ENCODE data around the gene INHBA. TPM values are rescaled to one million over a fixed set of nuclear protein-coding genes. Genes with fewer than 3 reads are reported as not detected.

The INHBA gene
- total and polyA plus RNA-seq, 2 experiments from 2014 or later: 0.94 to 1.3 TPM

DNA sequence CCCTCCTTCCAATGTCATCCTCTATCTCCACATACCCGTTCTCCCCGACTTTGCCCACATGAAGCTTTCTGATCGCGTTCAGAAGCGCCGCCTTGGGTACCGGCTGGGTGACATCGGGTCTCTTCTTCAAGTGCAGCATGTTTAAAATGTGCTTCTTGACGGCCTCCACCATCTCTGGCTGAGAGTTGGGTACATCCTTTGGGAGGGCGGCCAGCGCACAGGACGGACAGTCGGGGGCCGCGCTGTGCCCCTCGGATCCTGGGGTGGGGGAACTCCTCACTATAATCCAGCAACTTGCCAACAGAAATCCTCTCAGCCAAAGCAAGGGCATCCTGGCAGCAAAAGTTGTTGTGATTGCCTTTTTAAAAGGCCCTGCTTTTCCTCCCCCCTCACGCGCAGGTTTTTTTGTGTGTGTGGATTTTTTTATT, 2.8 kb downstream of the INHBA start:
- no peaks in the 10 kb centered on the region; the same call in 1 of the 2 replicates for H3F3A ChIP-seq (replicated peaks; ENCODE audit: low read depth)
- peak overlapping the region; percentile 38; the same call in 1 of the 2 replicates for H2AFZ ChIP-seq
- H3K79me2 ChIP-seq (replicated peaks; ENCODE audit: insufficient read depth): 0 out of 2 replicates have a peak, but pooled peaks cover 10% of the 10 kb centered on the region
- H3K9me2 ChIP-seq (ENCODE audit: insufficient read depth): no peaks in the 10 kb centered on the region
- H3K4me1 Mint-ChIP-seq: peaks cover 76% of the 10 kb centered on the region
- DNase-seq (ENCODE audit: low spot score) (peak; percentile 18), ATAC-seq (no peak)
- H3K36me3 Mint-ChIP-seq (ENCODE audit: low read depth): no peaks in the 10 kb centered on the region
- H3K27ac Mint-ChIP-seq: no peak overlapping the region
- peak overlapping the region; percentile 78 for H3K4me3 Mint-ChIP-seq
- H3K4me2 ChIP-seq: peak overlapping the region; percentile 91
- H3K36me3 ChIP-seq (ENCODE audit: insufficient read depth): no peaks in the 10 kb centered on the region
- TF ChIP-seq, protein P1, sequence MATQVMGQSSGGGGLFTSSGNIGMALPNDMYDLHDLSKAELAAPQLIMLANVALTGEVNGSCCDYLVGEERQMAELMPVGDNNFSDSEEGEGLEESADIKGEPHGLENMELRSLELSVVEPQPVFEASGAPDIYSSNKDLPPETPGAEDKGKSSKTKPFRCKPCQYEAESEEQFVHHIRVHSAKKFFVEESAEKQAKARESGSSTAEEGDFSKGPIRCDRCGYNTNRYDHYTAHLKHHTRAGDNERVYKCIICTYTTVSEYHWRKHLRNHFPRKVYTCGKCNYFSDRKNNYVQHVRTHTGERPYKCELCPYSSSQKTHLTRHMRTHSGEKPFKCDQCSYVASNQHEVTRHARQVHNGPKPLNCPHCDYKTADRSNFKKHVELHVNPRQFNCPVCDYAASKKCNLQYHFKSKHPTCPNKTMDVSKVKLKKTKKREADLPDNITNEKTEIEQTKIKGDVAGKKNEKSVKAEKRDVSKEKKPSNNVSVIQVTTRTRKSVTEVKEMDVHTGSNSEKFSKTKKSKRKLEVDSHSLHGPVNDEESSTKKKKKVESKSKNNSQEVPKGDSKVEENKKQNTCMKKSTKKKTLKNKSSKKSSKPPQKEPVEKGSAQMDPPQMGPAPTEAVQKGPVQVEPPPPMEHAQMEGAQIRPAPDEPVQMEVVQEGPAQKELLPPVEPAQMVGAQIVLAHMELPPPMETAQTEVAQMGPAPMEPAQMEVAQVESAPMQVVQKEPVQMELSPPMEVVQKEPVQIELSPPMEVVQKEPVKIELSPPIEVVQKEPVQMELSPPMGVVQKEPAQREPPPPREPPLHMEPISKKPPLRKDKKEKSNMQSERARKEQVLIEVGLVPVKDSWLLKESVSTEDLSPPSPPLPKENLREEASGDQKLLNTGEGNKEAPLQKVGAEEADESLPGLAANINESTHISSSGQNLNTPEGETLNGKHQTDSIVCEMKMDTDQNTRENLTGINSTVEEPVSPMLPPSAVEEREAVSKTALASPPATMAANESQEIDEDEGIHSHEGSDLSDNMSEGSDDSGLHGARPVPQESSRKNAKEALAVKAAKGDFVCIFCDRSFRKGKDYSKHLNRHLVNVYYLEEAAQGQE (IDR thresholded peaks at IDR 0.05; ENCODE audit: unreplicated experiment): no peak
- TF ChIP-seq ZNF331 (CRISPR knock-in tag; IDR thresholded peaks at IDR 0.05; ENCODE audit: low read depth) (no peak), JUNB (IDR thresholded peaks at IDR 0.05; ENCODE audit: unreplicated experiment) (no peak), EZH2 (IDR thresholded peaks at IDR 0.05; ENCODE audit: low read depth, unreplicated experiment) (no peak), NANOG (IDR thresholded peaks at IDR 0.05; ENCODE audit: borderline replicate concordance) (no peak)
- TF ChIP-seq, protein P2, sequence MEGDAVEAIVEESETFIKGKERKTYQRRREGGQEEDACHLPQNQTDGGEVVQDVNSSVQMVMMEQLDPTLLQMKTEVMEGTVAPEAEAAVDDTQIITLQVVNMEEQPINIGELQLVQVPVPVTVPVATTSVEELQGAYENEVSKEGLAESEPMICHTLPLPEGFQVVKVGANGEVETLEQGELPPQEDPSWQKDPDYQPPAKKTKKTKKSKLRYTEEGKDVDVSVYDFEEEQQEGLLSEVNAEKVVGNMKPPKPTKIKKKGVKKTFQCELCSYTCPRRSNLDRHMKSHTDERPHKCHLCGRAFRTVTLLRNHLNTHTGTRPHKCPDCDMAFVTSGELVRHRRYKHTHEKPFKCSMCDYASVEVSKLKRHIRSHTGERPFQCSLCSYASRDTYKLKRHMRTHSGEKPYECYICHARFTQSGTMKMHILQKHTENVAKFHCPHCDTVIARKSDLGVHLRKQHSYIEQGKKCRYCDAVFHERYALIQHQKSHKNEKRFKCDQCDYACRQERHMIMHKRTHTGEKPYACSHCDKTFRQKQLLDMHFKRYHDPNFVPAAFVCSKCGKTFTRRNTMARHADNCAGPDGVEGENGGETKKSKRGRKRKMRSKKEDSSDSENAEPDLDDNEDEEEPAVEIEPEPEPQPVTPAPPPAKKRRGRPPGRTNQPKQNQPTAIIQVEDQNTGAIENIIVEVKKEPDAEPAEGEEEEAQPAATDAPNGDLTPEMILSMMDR (conservative IDR thresholded peaks at IDR 0.05; ENCODE audit: low read depth in 2 of 2): no peak
- TF ChIP-seq, protein P3, sequence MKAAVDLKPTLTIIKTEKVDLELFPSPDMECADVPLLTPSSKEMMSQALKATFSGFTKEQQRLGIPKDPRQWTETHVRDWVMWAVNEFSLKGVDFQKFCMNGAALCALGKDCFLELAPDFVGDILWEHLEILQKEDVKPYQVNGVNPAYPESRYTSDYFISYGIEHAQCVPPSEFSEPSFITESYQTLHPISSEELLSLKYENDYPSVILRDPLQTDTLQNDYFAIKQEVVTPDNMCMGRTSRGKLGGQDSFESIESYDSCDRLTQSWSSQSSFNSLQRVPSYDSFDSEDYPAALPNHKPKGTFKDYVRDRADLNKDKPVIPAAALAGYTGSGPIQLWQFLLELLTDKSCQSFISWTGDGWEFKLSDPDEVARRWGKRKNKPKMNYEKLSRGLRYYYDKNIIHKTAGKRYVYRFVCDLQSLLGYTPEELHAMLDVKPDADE (IDR thresholded peaks at IDR 0.05): no peak
- no peaks in the 10 kb centered on the region for H3K9me3 Mint-ChIP-seq
- no peaks in the 10 kb centered on the region for H4K20me1 ChIP-seq (replicated peaks; ENCODE audit: insufficient read depth)
- H3K4me3 ChIP-seq: peak overlapping the region; percentile 69
- H3K27ac ChIP-seq (ENCODE audit: low read depth): no peak overlapping the region
- peaks cover 15% of the 10 kb centered on the region for H3K27me3 Mint-ChIP-seq (ENCODE audit: insufficient read depth, low read depth, poor library complexity)
- peaks cover 75% of the 10 kb centered on the region for H3K4me1 ChIP-seq (ENCODE audit: insufficient read depth)
- peaks cover 11% of the 10 kb centered on the region; the same call in 1 of the 2 replicates for H3K27me3 ChIP-seq (ENCODE audit: insufficient read depth)

DNA sequence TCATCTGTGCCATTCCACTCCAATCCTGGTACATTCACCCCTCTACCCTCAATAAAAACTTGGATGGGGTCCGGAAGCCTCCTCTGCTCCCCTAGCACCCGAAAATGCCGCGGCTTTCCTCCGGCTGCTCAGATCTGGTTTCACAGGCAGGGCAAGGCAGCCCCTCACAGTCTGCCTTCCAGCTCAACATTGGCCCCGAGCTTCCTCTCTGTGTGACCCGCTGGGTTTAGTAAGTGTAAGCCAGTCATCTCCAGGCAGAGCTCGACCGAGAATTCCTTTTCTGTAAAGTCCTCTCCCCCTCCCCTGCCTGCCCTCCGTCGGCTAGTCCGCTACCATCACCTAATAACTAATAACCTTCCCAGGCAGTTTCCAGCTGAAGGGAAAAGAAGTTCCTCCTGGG, 3.4 kb downstream of the INHBA start:
- no peaks in the 10 kb centered on the region; the same call in 1 of the 2 replicates for H3F3A ChIP-seq (replicated peaks; ENCODE audit: low read depth)
- no peaks in the 10 kb centered on the region for H4K20me1 ChIP-seq (replicated peaks; ENCODE audit: insufficient read depth)
- Mint-ChIP-seq H3K27ac (no peak overlapping the region), H3K4me3 (peak overlapping the region; percentile 78), H3K4me1 (peaks cover 76% of the 10 kb centered on the region), H3K9me3 (no peaks in the 10 kb centered on the region), H3K36me3 (ENCODE audit: low read depth) (no peaks in the 10 kb centered on the region), H3K27me3 (ENCODE audit: insufficient read depth, low read depth, poor library complexity) (peaks cover 14% of the 10 kb centered on the region)
- H3K4me3 ChIP-seq: peak overlapping the region; percentile 69
- ATAC-seq: peak; percentile 43
- H3K9me2 ChIP-seq (ENCODE audit: insufficient read depth): no peaks in the 10 kb centered on the region
- 0 out of 2 replicates have a peak, but pooled peaks cover 10% of the 10 kb centered on the region for H3K79me2 ChIP-seq (replicated peaks; ENCODE audit: insufficient read depth)
- H3K27ac ChIP-seq (ENCODE audit: low read depth): no peak overlapping the region
- peak overlapping the region; percentile 57; the same call in 1 of the 2 replicates for H2AFZ ChIP-seq
- peak; percentile 66 for DNase-seq (ENCODE audit: low spot score)
- H3K4me1 ChIP-seq (ENCODE audit: insufficient read depth): peaks cover 77% of the 10 kb centered on the region
- peak overlapping the region; percentile 91 for H3K4me2 ChIP-seq
- no peaks in the 10 kb centered on the region for H3K36me3 ChIP-seq (ENCODE audit: insufficient read depth)
- TF ChIP-seq ZNF114 (CRISPR knock-in tag; IDR thresholded peaks at IDR 0.05) (no peak), STAT1 (IDR thresholded peaks at IDR 0.05; ENCODE audit: unreplicated experiment) (no peak), JUNB (IDR thresholded peaks at IDR 0.05; ENCODE audit: unreplicated experiment) (no peak)
- peaks cover 11% of the 10 kb centered on the region; the same call in 1 of the 2 replicates for H3K27me3 ChIP-seq (ENCODE audit: insufficient read depth)
